Neutrophil (primary cell): ENCODE measurements around the gene UBAC2.
A peak's percentile ranks its signal among the peaks of the same experiment; 100 is the strongest.

ENCODE experiments used
- H3K27ac ChIP-seq: fragments of 200-600 bp; sonication (generic); 2 replicates; pipeline ENCODE4 v1.5.1; 2016; ENCODE audit warnings: mild to moderate bottlenecking, moderate library complexity
- H3K27me3 ChIP-seq: fragments of 200-600 bp; sonication (generic); 2 replicates; pipeline ENCODE4 v1.6.0; 2016; ENCODE audit warnings: mild to moderate bottlenecking
- H3K36me3 ChIP-seq: fragments of 200-600 bp; sonication (generic); 2 replicates; pipeline ENCODE4 v1.5.1; 2017
- H3K4me1 ChIP-seq, 2 experiments: fragments of 200-600 bp in 1 of 2; sonication (generic) in 1 of 2; 1 replicate in 1 of 2; 2 replicates in 1 of 2; pipeline versions ENCODE4 v1.5.1 to v1.6.1; 2013 to 2016; ENCODE audit warnings: low read depth in 1 of 2, low read length in 1 of 2, mild to moderate bottlenecking in 1 of 2, moderate library complexity in 1 of 2; ENCODE audit not compliant: control insufficient read depth in 1 of 2, insufficient read depth in 1 of 2
- H3K4me3 ChIP-seq, 2 experiments: fragments of 200-600 bp in 1 of 2; sonication (generic) in 1 of 2; 1 replicate in 1 of 2; 2 replicates in 1 of 2; pipeline ENCODE4 v1.5.1; 2013 to 2016; ENCODE audit warnings: low read depth in 1 of 2, low read length in 1 of 2, mild to moderate bottlenecking in 1 of 2, moderate library complexity in 1 of 2
- H3K9me3 ChIP-seq: fragments of 200-600 bp; sonication (generic); 2 replicates; pipeline ENCODE4 v1.5.1; 2016
- CTCF ChIP-seq: fragments of 200-600 bp; sonication (generic); IDR thresholded peaks from 2 replicates; pipeline ENCODE4 v1.5.1; 2016; ENCODE audit warnings: antibody characterized with exemption

UBAC2 gene

GRCh38 chr13:99374169-99374991 is 173.7 kb downstream of the UBAC2 start:
- TF ChIP-seq CTCF, result no peak
- peaks cover 17% of the 10 kb centered on the region for H3K36me3 ChIP-seq
- H3K9me3 ChIP-seq, result no peaks in the 10 kb centered on the region
- no peaks in the 10 kb centered on the region for H3K27me3 ChIP-seq
- H3K27ac ChIP-seq, result peak overlapping the region; percentile 89
- H3K4me3 ChIP-seq, result no peak overlapping the region
- peaks cover 17 to 30% of the 10 kb centered on the region in 2 experiments for H3K4me1 ChIP-seq

- no peak for TF ChIP-seq CTCF
- H3K4me1 ChIP-seq, result peaks cover 17 to 30% of the 10 kb centered on the region in 2 experiments
Measured at GRCh38 chr13:99374994-99375737, 174.5 kb downstream of the UBAC2 start.

DNA sequence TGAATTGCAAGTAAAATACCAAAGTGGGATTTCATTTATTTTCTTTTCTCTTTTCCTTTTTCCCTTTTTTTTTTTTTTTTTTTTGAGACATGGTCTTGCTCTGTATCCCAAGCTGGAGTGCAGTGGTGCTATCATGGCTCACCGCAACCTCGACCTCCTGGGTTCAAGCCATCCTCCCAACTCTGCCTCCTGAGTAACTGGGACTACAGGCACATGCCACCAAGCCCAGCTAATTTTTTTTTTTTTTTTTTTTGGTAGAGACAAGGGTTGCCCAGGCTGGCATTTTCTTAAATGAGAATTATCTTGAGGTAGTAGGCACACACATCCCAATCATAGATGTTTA is 175.1 kb downstream of the UBAC2 start:
- H3K27ac ChIP-seq, result peak overlapping the region; percentile 89
- H3K36me3 ChIP-seq, result peaks cover 12% of the 10 kb centered on the region
- peaks cover 17 to 30% of the 10 kb centered on the region in 2 experiments for H3K4me1 ChIP-seq
- no peaks in the 10 kb centered on the region for H3K27me3 ChIP-seq
- peak overlapping the region; percentile 36 to 47 for H3K4me3 ChIP-seq
- no peaks in the 10 kb centered on the region for H3K9me3 ChIP-seq
- TF ChIP-seq CTCF, result no peak

More at GRCh38 chr13:99374994-99375737, 174.5 kb downstream of the UBAC2 start:
- H3K27me3 ChIP-seq, result no peaks in the 10 kb centered on the region
- peak overlapping the region; percentile 89 for H3K27ac ChIP-seq
- peaks cover 13% of the 10 kb centered on the region for H3K36me3 ChIP-seq
- peak overlapping the region; percentile 36 to 47 for H3K4me3 ChIP-seq
- H3K9me3 ChIP-seq, result no peaks in the 10 kb centered on the region

DNA sequence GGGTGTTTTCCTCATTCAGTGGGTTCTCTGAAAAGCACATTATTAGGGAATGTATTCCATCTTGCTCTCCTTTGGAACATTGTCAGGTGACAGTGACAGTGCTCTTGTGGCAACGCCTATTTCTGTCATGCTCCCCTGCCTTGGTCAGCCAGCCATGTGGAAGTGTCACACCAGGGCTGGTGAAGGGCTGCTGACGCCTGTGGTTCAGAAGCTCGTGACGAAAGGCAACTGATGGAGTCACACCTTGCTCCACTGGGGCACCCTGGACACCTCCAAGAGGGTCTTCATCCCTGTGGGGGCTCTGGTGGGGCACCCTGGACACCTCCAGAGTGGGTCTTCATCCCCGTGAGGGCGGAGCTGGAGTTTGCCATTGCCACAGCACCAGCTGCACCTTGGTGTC is 175.5 kb downstream of the UBAC2 start:
- H3K27ac ChIP-seq, result peak overlapping the region; percentile 89
- TF ChIP-seq CTCF, result no peak
- peaks cover 17 to 30% of the 10 kb centered on the region in 2 experiments for H3K4me1 ChIP-seq
- H3K9me3 ChIP-seq, result no peaks in the 10 kb centered on the region
- H3K36me3 ChIP-seq, result peaks cover 13% of the 10 kb centered on the region
- H3K27me3 ChIP-seq, result no peaks in the 10 kb centered on the region
- no peak overlapping the region for H3K4me3 ChIP-seq

DNA sequence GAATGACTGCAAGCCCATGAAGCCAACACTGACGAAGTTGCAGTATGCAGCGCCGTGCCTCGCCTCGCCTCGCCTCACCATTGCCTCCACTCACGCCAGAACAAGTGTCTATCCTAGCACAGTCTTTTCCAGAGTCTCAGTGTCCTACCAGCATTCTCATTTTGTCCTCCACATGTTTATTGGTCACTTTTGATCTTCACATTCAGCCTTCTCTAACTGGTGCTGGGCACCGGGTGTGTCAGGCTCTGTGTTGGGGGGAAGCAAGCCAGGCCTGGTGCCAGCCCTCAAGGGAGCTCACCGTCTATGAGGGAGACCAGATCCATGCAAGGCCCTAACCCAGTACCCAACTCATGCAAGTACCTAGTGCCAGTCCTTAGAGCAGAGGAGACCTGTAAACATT is 176.3 kb downstream of the UBAC2 start:
- peaks cover 19% of the 10 kb centered on the region for H3K36me3 ChIP-seq
- no peaks in the 10 kb centered on the region for H3K9me3 ChIP-seq
- H3K27me3 ChIP-seq, result no peaks in the 10 kb centered on the region
- H3K4me1 ChIP-seq, result peaks cover 17 to 30% of the 10 kb centered on the region in 2 experiments
- H3K4me3 ChIP-seq, result no peak overlapping the region
- peak overlapping the region; percentile 89 for H3K27ac ChIP-seq
- no peak for TF ChIP-seq CTCF
